ENCODE measurements around the gene GPN2.
"Not testable (repeated sequence)": the region's sequence is repeated elsewhere in the genome, so short reads cannot be mapped to it uniquely, and the experiment has no call there.

GPN2 gene

GRCh38 chr1:26900001-26900814 is 10.1 kb upstream of the GPN2 start, which contains the start of gene GPATCH3:
TSS of gene GPATCH3 (minus strand) at chr1:26900467. CDS start at chr1:26900442, 25 bp downstream.
- peak; percentile 89 for DNase-seq

- DNase-seq: no peak
Measured at GRCh38 chr1:26897351-26897750, 7.3 kb upstream of the GPN2 start.

GRCh38 chr1:26894263-26894662 is 4.2 kb upstream of the GPN2 start:
- DNase-seq: no peak

GRCh38 chr1:26890467-26890796 is 349 bp upstream of the GPN2 start:
- no peak for DNase-seq

- DNase-seq: no peak
Measured at GRCh38 chr1:26888231-26888630, 1.9 kb downstream of the GPN2 start.

GRCh38 chr1:26887125-26887524 is 3.0 kb downstream of the GPN2 start:
- DNase-seq: no peak

GRCh38 chr1:26882696-26883463 is 7.2 kb downstream of the GPN2 start:
- no peak for DNase-seq

- DNase-seq: not testable (repeated sequence)
Measured at GRCh38 chr1:26881611-26882010, 8.5 kb downstream of the GPN2 start.

GRCh38 chr1:26879793-26880192 is 10.3 kb downstream of the GPN2 start:
- DNase-seq: no peak

GRCh38 chr1:26877326-26877725 is 12.8 kb downstream of the GPN2 start:
- DNase-seq: no peak

GRCh38 chr1:26874896-26875295 is 15.2 kb downstream of the GPN2 start:
- DNase-seq: no peak

GRCh38 chr1:26873097-26873496 is 17.0 kb downstream of the GPN2 start:
- not testable (repeated sequence) for DNase-seq

GRCh38 chr1:26864610-26865480 is 25.2 kb downstream of the GPN2 start:
- DNase-seq: peak; percentile 98

- no peak for DNase-seq
Measured at GRCh38 chr1:26863685-26864077, 26.4 kb downstream of the GPN2 start.

- DNase-seq: no peak
Measured at GRCh38 chr1:26862781-26863684, 27.1 kb downstream of the GPN2 start, which contains the start of gene SFN. TSS of gene SFN (plus strand) at chr1:26863149. CDS start at chr1:26863213, 64 bp downstream.

- peak; percentile 63 for DNase-seq
Measured at GRCh38 chr1:26861889-26862378, 28.1 kb downstream of the GPN2 start.

GRCh38 chr1:26861286-26861701 is 28.8 kb downstream of the GPN2 start:
- DNase-seq: peak; percentile 33

GRCh38 chr1:26858891-26859640 is 31.0 kb downstream of the GPN2 start:
- DNase-seq: no peak

- DNase-seq: no peak
Measured at GRCh38 chr1:26858160-26858559, 31.9 kb downstream of the GPN2 start.

GRCh38 chr1:26857473-26858060 is 32.5 kb downstream of the GPN2 start:
- no peak for DNase-seq
